Measurements from ENCODE around the gene FCRLA. TPM values are rescaled to one million over a fixed set of nuclear protein-coding genes. Genes with fewer than 3 reads are reported as not detected.
A peak's percentile ranks its signal among the peaks of the same experiment; 100 is the strongest.

Gene FCRLA
- total RNA-seq, 1 donor from 2014 or later, result 0.11 TPM

- DNase-seq, result peak; percentile 43
- Histone ChIP-seq H3K27ac (replicated peaks) (peak overlapping the region; percentile 94), H3K36me3 (no peaks in the 10 kb centered on the region), H3K9me3 (replicated peaks) (no peaks in the 10 kb centered on the region), H3K4me1 (peaks cover 24% of the 10 kb centered on the region), H3K27me3 (ENCODE audit: low read depth) (peaks cover 20% of the 10 kb centered on the region), H3K4me3 (peak overlapping the region; percentile 97)
- peak; percentile 53 for TF ChIP-seq CTCF (IDR thresholded peaks at IDR 0.05; ENCODE audit: borderline replicate concordance)
- intact Hi-C loops (cut with micrococcal nuclease), result no loop called here
Measured at GRCh38 chr1:161725908-161726472, 19.0 kb downstream of the FCRLA start.

- no peaks in the 10 kb centered on the region for H3K9me3 ChIP-seq (replicated peaks)
- H3K36me3 ChIP-seq, result no peaks in the 10 kb centered on the region
Measured at GRCh38 chr1:161726473-161727255, 19.6 kb downstream of the FCRLA start.

GRCh38 chr1:161727256-161727924 lies 20.4 kb downstream of the FCRLA start:
- Histone ChIP-seq H3K4me1 (peaks cover 24% of the 10 kb centered on the region), H3K9me3 (replicated peaks) (no peaks in the 10 kb centered on the region), H3K27me3 (ENCODE audit: low read depth) (peaks cover 12% of the 10 kb centered on the region), H3K27ac (replicated peaks) (peak overlapping the region; percentile 94), H3K4me3 (peak overlapping the region; percentile 97), H3K36me3 (no peaks in the 10 kb centered on the region)
- DNase-seq, result no peak
- intact Hi-C loops (cut with micrococcal nuclease), result no loop called here
- no peak for TF ChIP-seq CTCF (IDR thresholded peaks at IDR 0.05; ENCODE audit: borderline replicate concordance)

More at GRCh38 chr1:161726473-161727255, 19.6 kb downstream of the FCRLA start:
- peaks cover 19% of the 10 kb centered on the region for H3K27me3 ChIP-seq (ENCODE audit: low read depth)
- DNase-seq, result peak; percentile 90
- no peak for TF ChIP-seq CTCF (IDR thresholded peaks at IDR 0.05; ENCODE audit: borderline replicate concordance)
- peaks cover 24% of the 10 kb centered on the region for H3K4me1 ChIP-seq
- H3K27ac ChIP-seq (replicated peaks), result peak overlapping the region; percentile 94
- peak overlapping the region; percentile 97 for H3K4me3 ChIP-seq
- intact Hi-C loops (cut with micrococcal nuclease), result no loop called here

DNA sequence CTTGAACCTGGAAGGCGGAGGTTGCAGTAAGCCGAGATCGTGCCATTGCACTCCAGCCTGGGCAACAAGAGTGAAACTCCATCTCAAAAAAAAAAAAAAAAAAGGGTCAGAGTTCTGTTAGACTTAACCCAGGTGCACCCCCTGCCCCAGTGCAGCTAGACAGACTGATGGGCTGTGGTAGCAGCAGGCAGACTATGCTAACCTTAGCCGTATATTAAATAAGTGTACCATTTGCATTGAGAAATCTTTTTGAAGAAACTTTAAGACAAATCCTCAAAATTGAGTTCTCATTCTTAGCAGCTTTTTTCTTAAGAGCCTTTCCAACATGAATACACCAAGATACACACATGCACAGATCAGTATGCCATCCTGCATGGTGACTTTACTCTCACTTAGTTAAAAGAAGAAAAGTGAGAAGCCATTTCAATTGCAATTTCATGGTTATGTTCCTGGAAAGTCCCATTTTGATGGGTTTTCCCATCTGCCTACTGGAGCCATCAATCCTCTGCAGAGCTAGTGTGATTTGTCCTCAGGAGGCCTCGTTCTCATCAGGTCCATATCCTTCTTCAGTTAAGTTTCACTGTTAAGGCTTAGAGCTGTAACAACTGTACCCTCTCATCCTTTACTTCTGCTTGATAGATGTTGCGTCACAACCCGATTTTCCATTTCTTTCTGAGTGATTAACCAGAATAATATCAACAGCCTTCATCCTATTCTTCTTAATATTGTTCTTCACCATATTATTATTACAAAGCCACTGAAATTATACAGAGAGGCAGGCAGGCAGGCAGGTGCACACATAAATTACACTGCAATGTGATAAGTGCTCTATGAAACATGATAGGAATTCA lies 21.6 kb downstream of the FCRLA start:
- no peaks in the 10 kb centered on the region for H3K27me3 ChIP-seq (ENCODE audit: low read depth)
- peaks cover 28% of the 10 kb centered on the region for H3K4me1 ChIP-seq

More for the DNA sequence above, 21.6 kb downstream of the FCRLA start:
- DNase-seq, result no peak
- Histone ChIP-seq H3K36me3 (no peaks in the 10 kb centered on the region), H3K27ac (replicated peaks) (no peak overlapping the region), H3K4me3 (no peak overlapping the region), H3K9me3 (replicated peaks) (no peaks in the 10 kb centered on the region)
- TF ChIP-seq CTCF (IDR thresholded peaks at IDR 0.05; ENCODE audit: borderline replicate concordance), result no peak
- intact Hi-C loops (cut with micrococcal nuclease), result no loop called here

Measured in left ventricle myocardium inferior (tissue), 1 donor.